GM12865 (cell line): Measurements from ENCODE around the gene USHBP1.

Experiments used
- DNase-seq: peaks from one replicate; pipeline ENCODE4 v3.0.0; 2010; ENCODE audit warnings: low read depth
- H3K4me3 ChIP-seq: 2 replicates; pipeline ENCODE4 v1.5.1; 2011; ENCODE audit warnings: mild to moderate bottlenecking, low read depth, low read length, control low read depth
- TF ChIP-seq, protein P1 (sequence below): IDR thresholded peaks from 2 replicates; pipeline ENCODE4 v1.5.1; 2011; ENCODE audit warnings: low read length, control low read depth, low read depth, inconsistent platforms; ENCODE audit not compliant: insufficient read depth; ENCODE audit errors: missing control alignments

Gene USHBP1

DNA sequence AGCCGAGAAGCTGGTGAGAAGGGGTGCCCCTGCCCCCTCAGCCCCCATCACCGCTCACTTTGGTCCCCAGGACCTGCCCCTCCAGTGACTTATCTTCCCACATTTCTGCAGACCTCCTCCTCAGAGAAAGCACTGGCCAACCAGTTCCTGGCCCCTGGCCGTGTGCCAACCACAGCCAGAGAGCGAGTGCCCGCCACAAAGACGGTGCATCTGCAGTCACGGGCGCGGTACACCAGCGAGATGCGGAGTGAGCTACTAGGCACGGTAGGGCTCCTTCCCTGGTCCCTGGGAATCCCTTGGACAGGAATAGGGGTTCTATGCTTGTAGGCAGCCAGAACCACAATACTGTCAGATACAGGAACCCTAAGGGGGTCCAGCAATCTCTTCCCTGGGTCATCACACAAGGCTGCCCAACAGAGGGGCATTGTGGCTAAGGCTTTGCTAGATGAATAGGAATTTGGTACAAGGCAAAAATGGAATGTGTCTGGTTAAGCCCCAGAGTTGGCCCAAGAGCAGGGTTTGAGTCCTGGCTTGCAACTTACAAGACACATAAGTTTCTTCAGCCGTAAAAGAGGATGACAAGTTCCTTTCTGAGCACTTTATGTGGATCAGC is 48.4 kb downstream of the USHBP1 start:
- peak; percentile 2 for DNase-seq
- peak overlapping the region; percentile 73 for H3K4me3 ChIP-seq
- TF ChIP-seq, protein P1, sequence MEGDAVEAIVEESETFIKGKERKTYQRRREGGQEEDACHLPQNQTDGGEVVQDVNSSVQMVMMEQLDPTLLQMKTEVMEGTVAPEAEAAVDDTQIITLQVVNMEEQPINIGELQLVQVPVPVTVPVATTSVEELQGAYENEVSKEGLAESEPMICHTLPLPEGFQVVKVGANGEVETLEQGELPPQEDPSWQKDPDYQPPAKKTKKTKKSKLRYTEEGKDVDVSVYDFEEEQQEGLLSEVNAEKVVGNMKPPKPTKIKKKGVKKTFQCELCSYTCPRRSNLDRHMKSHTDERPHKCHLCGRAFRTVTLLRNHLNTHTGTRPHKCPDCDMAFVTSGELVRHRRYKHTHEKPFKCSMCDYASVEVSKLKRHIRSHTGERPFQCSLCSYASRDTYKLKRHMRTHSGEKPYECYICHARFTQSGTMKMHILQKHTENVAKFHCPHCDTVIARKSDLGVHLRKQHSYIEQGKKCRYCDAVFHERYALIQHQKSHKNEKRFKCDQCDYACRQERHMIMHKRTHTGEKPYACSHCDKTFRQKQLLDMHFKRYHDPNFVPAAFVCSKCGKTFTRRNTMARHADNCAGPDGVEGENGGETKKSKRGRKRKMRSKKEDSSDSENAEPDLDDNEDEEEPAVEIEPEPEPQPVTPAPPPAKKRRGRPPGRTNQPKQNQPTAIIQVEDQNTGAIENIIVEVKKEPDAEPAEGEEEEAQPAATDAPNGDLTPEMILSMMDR, result no peak

DNA sequence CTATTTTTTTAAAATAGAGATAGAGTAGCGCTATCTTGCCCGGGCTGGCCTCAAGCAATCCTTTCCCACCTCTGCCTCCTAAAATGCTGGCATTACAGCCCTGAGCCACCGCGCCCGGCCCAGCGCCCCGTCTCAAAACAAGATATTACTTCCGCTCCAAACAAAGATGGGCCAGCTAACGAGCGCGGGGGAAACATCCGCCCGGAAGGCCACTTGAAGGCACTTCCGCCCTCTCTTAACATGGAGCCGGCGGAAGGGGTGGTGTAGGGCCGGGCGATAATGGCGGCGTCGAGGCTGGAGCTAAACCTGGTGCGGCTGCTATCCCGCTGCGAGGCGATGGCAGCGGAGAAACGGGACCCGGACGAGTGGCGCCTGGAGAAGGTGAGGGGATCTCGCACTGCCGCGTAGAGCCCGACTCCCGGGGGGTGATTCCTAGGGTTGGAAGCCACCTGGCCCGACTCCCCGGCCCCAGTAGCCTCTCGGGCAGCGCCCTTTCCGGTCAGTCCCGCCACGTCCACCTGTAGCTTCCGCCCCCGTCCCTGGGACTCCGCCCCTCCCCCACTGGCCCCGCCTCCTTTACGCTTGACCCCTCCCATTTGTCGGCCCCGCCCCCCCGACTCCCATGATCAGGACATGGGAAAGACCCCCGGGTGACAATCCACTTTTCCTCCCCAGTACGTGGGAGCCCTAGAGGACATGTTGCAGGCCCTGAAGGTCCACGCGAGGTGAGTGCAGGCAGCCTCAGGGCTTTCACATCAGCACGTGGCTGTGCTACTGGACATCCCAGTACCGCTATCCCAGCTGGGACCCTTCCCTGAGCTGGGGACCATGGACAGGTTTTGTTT is 49.2 kb downstream of the USHBP1 start, which contains the start of gene USE1:
TSS of gene USE1 (plus strand) at position 231 of the 845 bp plus-strand sequence. CDS start at position 280, 49 bp downstream.
- H3K4me3 ChIP-seq, result peak within 1 kb of the TSS; percentile 73
- peak; percentile 96 for DNase-seq
- TF ChIP-seq, protein P1, result no peak

DNA sequence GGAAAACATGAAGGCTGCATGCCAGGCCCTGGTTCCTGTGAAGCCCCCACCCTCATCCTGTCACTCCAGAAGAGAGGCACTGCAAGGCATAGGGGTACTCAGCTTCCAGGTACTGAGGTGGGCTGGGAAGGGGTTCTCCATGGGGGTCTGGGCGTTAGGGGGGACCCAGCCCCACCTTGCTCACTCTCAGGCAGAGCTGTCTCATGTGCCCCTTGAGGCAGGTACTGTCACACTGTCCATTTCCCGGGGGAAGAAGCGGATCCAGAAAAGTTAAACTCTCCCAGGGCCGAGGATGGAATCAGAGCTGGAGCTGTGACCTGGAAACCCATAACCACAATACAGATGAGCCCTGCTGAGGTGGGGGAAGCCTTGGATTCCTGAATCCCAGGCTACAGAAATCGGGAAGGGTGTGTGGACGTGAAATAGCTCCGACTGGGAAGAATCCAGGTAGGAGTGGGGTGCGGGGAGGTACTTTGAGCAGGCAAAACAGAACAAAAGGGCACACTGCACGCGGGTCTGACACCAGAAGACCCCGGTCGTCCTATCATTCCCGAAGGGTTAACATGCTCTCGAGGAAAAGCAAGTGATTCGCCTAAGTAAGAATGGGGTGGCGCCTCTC is 49.9 kb downstream of the USHBP1 start:
- TF ChIP-seq, protein P1, result no peak
- peak; percentile 18 for DNase-seq
- H3K4me3 ChIP-seq, result peak overlapping the region; percentile 73

DNA sequence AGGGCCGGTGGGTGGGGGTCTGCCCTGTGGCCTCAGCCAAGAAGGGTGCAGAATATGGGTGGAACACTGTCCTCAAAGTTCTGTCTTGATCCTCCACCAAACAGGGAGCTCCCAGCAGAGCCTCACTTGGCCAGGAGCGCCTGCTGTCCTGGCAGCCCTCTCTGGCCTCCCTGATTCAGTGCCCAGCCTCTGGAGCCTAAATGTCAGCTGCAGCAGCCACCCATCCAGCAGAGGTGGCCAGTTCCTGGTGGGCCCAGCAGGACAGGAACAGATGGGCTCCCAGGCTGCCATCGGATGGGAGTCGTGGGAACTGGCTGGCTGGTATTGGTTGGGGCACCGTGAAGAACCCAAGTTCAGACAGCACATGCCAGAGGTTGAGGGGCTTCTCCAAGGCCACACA is 51.2 kb downstream of the USHBP1 start:
- no peak for DNase-seq
- H3K4me3 ChIP-seq, result no peak overlapping the region
- TF ChIP-seq, protein P1, result no peak

DNA sequence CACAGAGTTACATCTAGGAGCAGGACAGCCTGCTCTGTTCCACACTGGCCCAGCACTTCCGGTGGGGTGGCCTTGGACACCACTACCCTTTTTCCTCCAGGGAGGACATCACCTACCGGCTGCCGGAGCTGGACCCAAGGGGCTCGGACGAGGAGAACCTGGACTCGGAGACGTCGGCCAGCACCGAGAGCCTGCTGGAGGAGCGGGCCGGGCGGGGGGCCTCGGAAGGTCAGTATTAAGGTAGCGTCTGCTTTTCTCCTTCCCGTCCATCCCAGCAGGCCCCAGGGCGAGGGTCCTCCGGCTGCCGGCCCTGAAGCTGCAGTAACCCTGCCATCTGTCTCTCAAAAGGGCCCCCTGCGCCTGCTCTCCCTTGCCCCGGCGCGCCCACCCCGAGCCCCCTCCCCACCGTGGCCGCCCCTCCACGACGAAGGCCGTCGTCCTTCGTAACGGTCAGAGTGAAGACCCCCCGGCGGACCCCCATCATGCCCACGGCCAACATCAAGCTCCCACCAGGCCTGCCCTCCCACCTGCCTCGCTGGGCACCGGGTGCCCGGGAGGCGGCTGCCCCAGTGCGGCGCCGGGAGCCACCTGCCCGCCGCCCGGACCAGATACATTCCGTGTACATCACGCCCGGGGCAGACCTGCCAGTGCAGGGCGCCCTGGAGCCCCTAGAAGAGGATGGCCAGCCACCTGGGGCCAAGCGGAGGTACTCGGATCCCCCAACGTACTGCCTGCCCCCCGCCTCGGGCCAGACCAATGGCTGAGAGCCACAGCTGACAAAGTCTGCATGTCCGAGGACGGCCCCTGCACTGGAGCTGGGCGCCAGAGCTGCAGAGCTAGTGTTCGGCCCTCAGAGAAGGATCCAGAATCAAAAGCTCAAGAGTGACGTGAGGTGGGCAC is 52.7 kb downstream of the USHBP1 start:
- no peak for DNase-seq
- TF ChIP-seq, protein P1, result no peak
- no peak overlapping the region for H3K4me3 ChIP-seq

DNA sequence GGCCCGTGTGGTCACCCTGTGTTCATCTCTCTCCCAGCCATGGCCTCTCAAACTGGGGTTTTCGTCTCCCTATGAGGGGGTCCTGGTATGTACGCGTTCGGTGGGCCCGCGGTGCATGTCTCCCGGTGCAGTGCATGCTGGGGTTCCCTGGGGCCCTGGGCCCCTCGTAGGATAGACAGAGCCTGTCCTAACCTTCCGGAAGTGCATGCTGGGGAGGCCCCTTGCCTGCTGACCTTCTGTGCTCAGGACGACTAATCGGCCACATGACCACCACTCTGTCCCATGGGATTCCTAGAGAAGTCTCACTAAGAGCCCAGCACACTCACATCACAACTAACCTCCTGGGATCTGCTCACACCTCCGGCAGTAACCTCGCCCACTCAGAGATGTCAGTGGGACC is 54.2 kb downstream of the USHBP1 start:
- DNase-seq, result no peak
- no peak overlapping the region for H3K4me3 ChIP-seq
- TF ChIP-seq, protein P1, result no peak
